GM23338 (cell line): ENCODE measurements around the gene ERI3. TPM values are rescaled to one million over a fixed set of nuclear protein-coding genes. Genes with fewer than 3 reads are reported as not detected.

Source experiments
- ATAC-seq: fragments of 200-7000 bp; cut with Tn5 transposase; 3 replicates; pipeline ENCODE4 v1.9.1; 2020
- DNase-seq: peaks from one replicate; pipeline ENCODE4 v3.0.0-alpha.2; 2015; ENCODE audit warnings: low spot score
- H2AFZ ChIP-seq: fragments of 200-600 bp; sonication (generic); 2 replicates; pipeline ENCODE4 v1.8.0; 2016; ENCODE audit warnings: antibody characterized with exemption, mild to moderate bottlenecking, moderate library complexity
- H3F3A ChIP-seq: fragments of 200-600 bp; sonication (generic); replicated peaks from 2 replicates; pipeline ENCODE4 v1.8.0; 2017; ENCODE audit warnings: antibody characterized with exemption, mixed run types, low read depth
- H3K27ac ChIP-seq: fragments of 200-600 bp; sonication (generic); 2 replicates; pipeline ENCODE4 v1.6.1; 2016; ENCODE audit warnings: low read depth
- H3K27me3 ChIP-seq: fragments of 200-600 bp; sonication (generic); 2 replicates; pipeline ENCODE4 v1.8.0; 2016; ENCODE audit warnings: mild to moderate bottlenecking, mixed run types, moderate library complexity; ENCODE audit not compliant: insufficient read depth
- H3K36me3 ChIP-seq: fragments of 200-600 bp; sonication (generic); 2 replicates; pipeline ENCODE4 v1.8.0; 2016; ENCODE audit warnings: mild to moderate bottlenecking; ENCODE audit not compliant: insufficient read depth
- H3K4me1 ChIP-seq: fragments of 200-600 bp; sonication (generic); 2 replicates; pipeline ENCODE4 v1.8.0; 2016; ENCODE audit warnings: mild to moderate bottlenecking, moderate library complexity; ENCODE audit not compliant: insufficient read depth
- H3K4me2 ChIP-seq: fragments of 200-600 bp; sonication (generic); 2 replicates; pipeline ENCODE4 v1.7.1; 2017; ENCODE audit warnings: mixed run types
- H3K4me3 ChIP-seq: fragments of 200-600 bp; sonication (generic); 2 replicates; pipeline ENCODE4 v1.6.1; 2016; ENCODE audit warnings: mixed run types
- H3K79me2 ChIP-seq: fragments of 200-600 bp; sonication (generic); replicated peaks from 2 replicates; pipeline ENCODE4 v1.8.0; 2017; ENCODE audit warnings: mild to moderate bottlenecking; ENCODE audit not compliant: insufficient read depth
- H3K9me2 ChIP-seq: fragments of 200-600 bp; sonication (generic); 2 replicates; pipeline ENCODE4 v1.8.0; 2017; ENCODE audit not compliant: insufficient read depth
- H4K20me1 ChIP-seq: fragments of 200-600 bp; sonication (generic); replicated peaks from 2 replicates; pipeline ENCODE4 v1.8.0; 2017; ENCODE audit warnings: mild to moderate bottlenecking; ENCODE audit not compliant: insufficient read depth
- H3K27ac Mint-ChIP-seq: 2 replicates; pipeline ENCODE4 v1.8.0; 2020; ENCODE audit warnings: inconsistent platforms, mild to moderate bottlenecking, moderate library complexity, mixed read lengths
- H3K27me3 Mint-ChIP-seq: 3 replicates; pipeline ENCODE4 v1.8.0; 2022; ENCODE audit warnings: low read depth, mild to moderate bottlenecking, moderate library complexity, mixed read lengths, inconsistent platforms; ENCODE audit not compliant: insufficient read depth, poor library complexity
- H3K36me3 Mint-ChIP-seq: 3 replicates; pipeline ENCODE4 v1.8.0; 2021; ENCODE audit warnings: low read depth, mild to moderate bottlenecking, inconsistent platforms, moderate library complexity, mixed read lengths
- H3K4me1 Mint-ChIP-seq: 3 replicates; pipeline ENCODE4 v1.8.0; 2020; ENCODE audit warnings: mild to moderate bottlenecking, inconsistent platforms, mixed read lengths
- H3K4me3 Mint-ChIP-seq: 3 replicates; pipeline ENCODE4 v1.8.0; 2021; ENCODE audit warnings: moderate library complexity, mild to moderate bottlenecking, inconsistent platforms, mixed read lengths
- H3K9me3 Mint-ChIP-seq: 3 replicates; pipeline ENCODE4 v1.8.0; 2020; ENCODE audit warnings: moderate library complexity, mild to moderate bottlenecking, inconsistent platforms, mixed read lengths
- CREB1 ChIP-seq: fragments of 250-450 bp; sonication (Bioruptor Pico); IDR thresholded peaks from 2 replicates; pipeline ENCODE4 v1.5.0; 2020; ENCODE audit warnings: low read depth, mild to moderate bottlenecking, moderate library complexity
- EZH2 ChIP-seq: fragments of 200-600 bp; sonication (generic); IDR thresholded peaks from one replicate; pipeline ENCODE4 v1.8.0; 2017; ENCODE audit warnings: antibody characterized with exemption, mild to moderate bottlenecking, low read depth; ENCODE audit not compliant: unreplicated experiment
- EZH2phosphoT487 ChIP-seq: fragments of 200-600 bp; sonication (generic); IDR thresholded peaks from one replicate; pipeline ENCODE4 v1.8.1; 2018; ENCODE audit warnings: antibody characterized with exemption; ENCODE audit not compliant: unreplicated experiment
- JUNB ChIP-seq: IDR thresholded peaks from one replicate; pipeline ENCODE4 v1.6.1; 2016; ENCODE audit warnings: antibody characterized with exemption; ENCODE audit not compliant: unreplicated experiment
- NANOG ChIP-seq: IDR thresholded peaks from 2 replicates; pipeline ENCODE4 v1.6.1; 2016; ENCODE audit warnings: antibody characterized with exemption, borderline replicate concordance
- POLR2AphosphoS5 ChIP-seq: IDR thresholded peaks from 2 replicates; pipeline ENCODE4 v1.6.1; 2016; ENCODE audit warnings: antibody characterized with exemption, low read depth
- STAT1 ChIP-seq: IDR thresholded peaks from one replicate; pipeline ENCODE4 v1.6.1; 2016; ENCODE audit warnings: antibody characterized with exemption; ENCODE audit not compliant: unreplicated experiment
- polyA plus RNA-seq: library from polyadenylated mRNA; unstranded; fragments of >200 nt; fragmentation: Nextera tagmentation; extraction: Ambion mirVana; gene quantifications from 2 replicates; pipeline ENCODE4 v1.2.1, GENCODE V29; 2016
- total RNA-seq: library from RNA; depleted of rRNA; stranded (reverse); fragments of >200 nt; shearing (Covaris generic); gene quantifications from 2 replicates; pipeline ENCODE4 v1.2.3, GENCODE V29; 2014
- TF ChIP-seq, protein P1 (sequence below): IDR thresholded peaks from one replicate; pipeline ENCODE4 v1.6.1; 2018; ENCODE audit warnings: antibody characterized with exemption; ENCODE audit not compliant: unreplicated experiment
- TF ChIP-seq, protein P2 (sequence below), 2 experiments: fragments of 200-600 bp in 1 of 2; sonication (generic) in 1 of 2; conservative IDR thresholded peaks; 2 replicates each; pipeline versions ENCODE4 v1.5.1 to v1.6.1; 2016 to 2017; ENCODE audit warnings: antibody characterized with exemption in 2 of 2, low read depth in 2 of 2, mild to moderate bottlenecking in 2 of 2, moderate library complexity in 1 of 2

The ERI3 gene
- total and polyA plus RNA-seq, 2 experiments from 2014 or later = 63.0 to 70.1 TPM

- ATAC-seq = peak; percentile 65
- Histone ChIP-seq H3K9me2 (no peaks in the 10 kb centered on the region), H2AFZ (no peak overlapping the region), H3K79me2 (no peaks in the 10 kb centered on the region), H3K4me3 (no peak overlapping the region), H3K27me3 (no peaks in the 10 kb centered on the region), H3K27ac (no peak overlapping the region), H3F3A (no peaks in the 10 kb centered on the region), H3K4me2 (no peak overlapping the region), H3K4me1 (no peaks in the 10 kb centered on the region), H3K36me3 (no peaks in the 10 kb centered on the region), H4K20me1 (no peaks in the 10 kb centered on the region; the same call in 1 of the 2 replicates)
- no peak for DNase-seq
- peaks cover 33% of the 10 kb centered on the region for H3K36me3 Mint-ChIP-seq
- no peak overlapping the region for H3K27ac Mint-ChIP-seq
- H3K4me3 Mint-ChIP-seq = no peak overlapping the region
- peaks cover 11% of the 10 kb centered on the region; the same call in 2 of the 3 replicates for H3K4me1 Mint-ChIP-seq
- TF ChIP-seq JUNB = no peak
- H3K27me3 Mint-ChIP-seq = no peaks in the 10 kb centered on the region
- H3K9me3 Mint-ChIP-seq = no peaks in the 10 kb centered on the region
These were observed 54.2 kb downstream of the ERI3 start for GRCh38 chr1:44300852-44301251.

DNA sequence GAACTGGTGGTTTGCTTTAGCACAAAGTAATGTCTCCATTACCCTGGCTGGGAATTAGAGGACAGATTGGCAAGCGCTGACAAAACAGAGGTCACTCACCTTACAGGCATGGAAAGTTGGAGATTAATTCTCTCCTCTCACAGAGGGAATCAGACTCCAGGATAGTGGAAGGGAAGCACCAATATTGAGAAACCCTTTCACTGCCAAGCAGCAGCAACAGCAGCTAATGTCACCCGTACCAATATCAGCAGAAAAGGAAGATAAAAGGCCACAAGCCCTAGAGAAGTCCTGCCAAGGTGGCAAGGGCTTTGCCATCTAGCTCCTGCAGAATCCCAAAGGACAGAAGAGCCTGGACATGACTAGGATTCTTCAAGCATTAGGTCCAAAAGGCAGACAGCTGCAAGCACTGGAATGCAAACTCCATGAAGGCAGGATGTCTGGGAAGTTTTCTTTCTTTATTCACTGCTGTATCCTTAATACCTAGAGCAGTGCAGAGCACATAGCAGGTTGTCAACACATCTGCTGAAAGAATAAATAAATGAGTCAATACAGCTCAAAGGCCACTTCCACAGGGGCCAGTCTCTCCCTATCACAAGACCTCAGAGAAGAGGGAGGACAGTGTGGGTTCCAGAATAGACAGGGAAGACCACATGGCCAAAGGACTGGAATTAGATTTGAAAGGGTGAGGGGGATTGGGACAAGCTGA lies 57.2 kb downstream of the ERI3 start:
- DNase-seq (no peak), ATAC-seq (no peak)
- Histone ChIP-seq H3K79me2 (no peaks in the 10 kb centered on the region), H3K27ac (no peak overlapping the region), H3K36me3 (no peaks in the 10 kb centered on the region), H3K4me1 (no peaks in the 10 kb centered on the region), H3K4me2 (no peak overlapping the region), H3K27me3 (no peaks in the 10 kb centered on the region), H3F3A (no peaks in the 10 kb centered on the region), H4K20me1 (no peaks in the 10 kb centered on the region; the same call in none of the 2 replicates), H2AFZ (no peak overlapping the region), H3K4me3 (no peak overlapping the region), H3K9me2 (no peaks in the 10 kb centered on the region)
- H3K9me3 Mint-ChIP-seq = no peaks in the 10 kb centered on the region
- peaks cover 4% of the 10 kb centered on the region for H3K27me3 Mint-ChIP-seq
- peaks cover 11% of the 10 kb centered on the region for H3K4me1 Mint-ChIP-seq
- H3K4me3 Mint-ChIP-seq = no peak overlapping the region
- peaks cover 25% of the 10 kb centered on the region for H3K36me3 Mint-ChIP-seq
- H3K27ac Mint-ChIP-seq = no peak overlapping the region
- TF ChIP-seq POLR2AphosphoS5 (no peak), EZH2phosphoT487 (no peak), EZH2 (no peak), JUNB (no peak)
- TF ChIP-seq, protein P1, sequence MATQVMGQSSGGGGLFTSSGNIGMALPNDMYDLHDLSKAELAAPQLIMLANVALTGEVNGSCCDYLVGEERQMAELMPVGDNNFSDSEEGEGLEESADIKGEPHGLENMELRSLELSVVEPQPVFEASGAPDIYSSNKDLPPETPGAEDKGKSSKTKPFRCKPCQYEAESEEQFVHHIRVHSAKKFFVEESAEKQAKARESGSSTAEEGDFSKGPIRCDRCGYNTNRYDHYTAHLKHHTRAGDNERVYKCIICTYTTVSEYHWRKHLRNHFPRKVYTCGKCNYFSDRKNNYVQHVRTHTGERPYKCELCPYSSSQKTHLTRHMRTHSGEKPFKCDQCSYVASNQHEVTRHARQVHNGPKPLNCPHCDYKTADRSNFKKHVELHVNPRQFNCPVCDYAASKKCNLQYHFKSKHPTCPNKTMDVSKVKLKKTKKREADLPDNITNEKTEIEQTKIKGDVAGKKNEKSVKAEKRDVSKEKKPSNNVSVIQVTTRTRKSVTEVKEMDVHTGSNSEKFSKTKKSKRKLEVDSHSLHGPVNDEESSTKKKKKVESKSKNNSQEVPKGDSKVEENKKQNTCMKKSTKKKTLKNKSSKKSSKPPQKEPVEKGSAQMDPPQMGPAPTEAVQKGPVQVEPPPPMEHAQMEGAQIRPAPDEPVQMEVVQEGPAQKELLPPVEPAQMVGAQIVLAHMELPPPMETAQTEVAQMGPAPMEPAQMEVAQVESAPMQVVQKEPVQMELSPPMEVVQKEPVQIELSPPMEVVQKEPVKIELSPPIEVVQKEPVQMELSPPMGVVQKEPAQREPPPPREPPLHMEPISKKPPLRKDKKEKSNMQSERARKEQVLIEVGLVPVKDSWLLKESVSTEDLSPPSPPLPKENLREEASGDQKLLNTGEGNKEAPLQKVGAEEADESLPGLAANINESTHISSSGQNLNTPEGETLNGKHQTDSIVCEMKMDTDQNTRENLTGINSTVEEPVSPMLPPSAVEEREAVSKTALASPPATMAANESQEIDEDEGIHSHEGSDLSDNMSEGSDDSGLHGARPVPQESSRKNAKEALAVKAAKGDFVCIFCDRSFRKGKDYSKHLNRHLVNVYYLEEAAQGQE = no peak

GRCh38 chr1:44296806-44297205 lies 58.3 kb downstream of the ERI3 start:
- ATAC-seq = no peak
- Mint-ChIP-seq H3K36me3 (peaks cover 21% of the 10 kb centered on the region), H3K27ac (no peak overlapping the region), H3K4me3 (no peak overlapping the region), H3K27me3 (peaks cover 4% of the 10 kb centered on the region), H3K4me1 (peaks cover 8% of the 10 kb centered on the region), H3K9me3 (no peaks in the 10 kb centered on the region)
- Histone ChIP-seq H3K27ac (no peak overlapping the region), H4K20me1 (no peaks in the 10 kb centered on the region; the same call in none of the 2 replicates), H3K4me1 (no peaks in the 10 kb centered on the region), H3K9me2 (no peaks in the 10 kb centered on the region), H3K27me3 (no peaks in the 10 kb centered on the region), H3K4me2 (no peak overlapping the region), H3K4me3 (no peak overlapping the region), H2AFZ (no peak overlapping the region), H3K79me2 (no peaks in the 10 kb centered on the region), H3K36me3 (no peaks in the 10 kb centered on the region), H3F3A (no peaks in the 10 kb centered on the region)
- no peak for DNase-seq
- TF ChIP-seq POLR2AphosphoS5 (no peak), EZH2phosphoT487 (no peak), NANOG (no peak), STAT1 (no peak), EZH2 (no peak), CREB1 (CRISPR knock-in tag) (no peak), JUNB (no peak)
- TF ChIP-seq, protein P1 = no peak
- TF ChIP-seq, protein P2, sequence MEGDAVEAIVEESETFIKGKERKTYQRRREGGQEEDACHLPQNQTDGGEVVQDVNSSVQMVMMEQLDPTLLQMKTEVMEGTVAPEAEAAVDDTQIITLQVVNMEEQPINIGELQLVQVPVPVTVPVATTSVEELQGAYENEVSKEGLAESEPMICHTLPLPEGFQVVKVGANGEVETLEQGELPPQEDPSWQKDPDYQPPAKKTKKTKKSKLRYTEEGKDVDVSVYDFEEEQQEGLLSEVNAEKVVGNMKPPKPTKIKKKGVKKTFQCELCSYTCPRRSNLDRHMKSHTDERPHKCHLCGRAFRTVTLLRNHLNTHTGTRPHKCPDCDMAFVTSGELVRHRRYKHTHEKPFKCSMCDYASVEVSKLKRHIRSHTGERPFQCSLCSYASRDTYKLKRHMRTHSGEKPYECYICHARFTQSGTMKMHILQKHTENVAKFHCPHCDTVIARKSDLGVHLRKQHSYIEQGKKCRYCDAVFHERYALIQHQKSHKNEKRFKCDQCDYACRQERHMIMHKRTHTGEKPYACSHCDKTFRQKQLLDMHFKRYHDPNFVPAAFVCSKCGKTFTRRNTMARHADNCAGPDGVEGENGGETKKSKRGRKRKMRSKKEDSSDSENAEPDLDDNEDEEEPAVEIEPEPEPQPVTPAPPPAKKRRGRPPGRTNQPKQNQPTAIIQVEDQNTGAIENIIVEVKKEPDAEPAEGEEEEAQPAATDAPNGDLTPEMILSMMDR (conservative IDR thresholded peaks at IDR 0.05; ENCODE audit: low read depth in 2 of 2) = no peak
